ENCODE measurements around the gene NACC2.

GRCh38 chr9:136019681-136020060, 75.4 kb downstream of the NACC2 start:
- TF ChIP-seq CTCF (conservative IDR thresholded peaks at IDR 0.05; ENCODE audit: low read length) (no peak), EZH2phosphoT487 (IDR thresholded peaks at IDR 0.05; ENCODE audit: borderline replicate concordance) (no peak)
